HG02938 (cell line): ENCODE data around the gene STARD7.
"Not testable (repeated sequence)": the region's sequence is repeated elsewhere in the genome, so short reads cannot be mapped to it uniquely, and the experiment has no call there.

Source experiments
- ATAC-seq: cut with Tn5 transposase; IDR thresholded peaks from one replicate; pipeline ENCODE4 v1.9.1; 2021; ENCODE audit warnings: mild to moderate bottlenecking, moderate library complexity; ENCODE audit not compliant: unreplicated experiment

Gene STARD7

DNA sequence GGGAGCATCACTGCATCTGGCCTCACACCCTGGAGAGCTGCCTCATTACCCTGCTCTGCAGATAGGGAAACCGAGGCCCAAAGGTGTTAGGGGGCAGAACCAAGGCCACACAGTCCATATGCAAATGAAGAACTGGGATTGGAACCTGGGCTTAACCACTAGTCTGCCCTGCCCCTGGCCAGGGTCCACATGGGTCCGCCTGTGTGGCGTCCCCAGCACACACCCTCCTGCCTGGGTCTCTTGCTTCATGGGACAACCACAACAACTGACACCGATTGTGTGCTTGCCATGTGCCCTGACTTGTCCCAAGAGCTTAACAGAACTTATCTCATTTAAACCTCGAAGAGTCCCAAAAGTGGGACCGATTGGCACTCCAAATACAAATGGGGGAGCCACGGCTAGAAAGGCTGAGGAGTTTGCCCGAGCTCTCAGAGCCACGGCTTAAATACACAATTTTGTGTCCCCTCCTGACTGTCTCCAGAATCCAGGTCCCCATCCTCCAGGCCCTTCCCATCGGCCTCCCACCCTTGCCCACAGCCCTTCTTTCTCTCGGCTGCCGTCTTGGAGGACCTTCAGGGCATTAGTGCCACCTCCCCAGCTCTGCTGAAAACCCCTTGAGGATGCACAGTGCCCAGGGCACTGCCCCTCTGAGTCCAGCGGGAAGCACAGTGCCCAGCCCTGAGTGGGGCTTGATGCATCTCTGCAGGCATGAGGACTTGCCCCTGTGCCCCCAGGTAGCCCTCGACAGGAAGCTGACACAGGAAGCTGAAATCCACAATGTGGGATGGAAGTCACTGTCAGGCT is 57.6 kb downstream of the STARD7 start:
- no peak for ATAC-seq

DNA sequence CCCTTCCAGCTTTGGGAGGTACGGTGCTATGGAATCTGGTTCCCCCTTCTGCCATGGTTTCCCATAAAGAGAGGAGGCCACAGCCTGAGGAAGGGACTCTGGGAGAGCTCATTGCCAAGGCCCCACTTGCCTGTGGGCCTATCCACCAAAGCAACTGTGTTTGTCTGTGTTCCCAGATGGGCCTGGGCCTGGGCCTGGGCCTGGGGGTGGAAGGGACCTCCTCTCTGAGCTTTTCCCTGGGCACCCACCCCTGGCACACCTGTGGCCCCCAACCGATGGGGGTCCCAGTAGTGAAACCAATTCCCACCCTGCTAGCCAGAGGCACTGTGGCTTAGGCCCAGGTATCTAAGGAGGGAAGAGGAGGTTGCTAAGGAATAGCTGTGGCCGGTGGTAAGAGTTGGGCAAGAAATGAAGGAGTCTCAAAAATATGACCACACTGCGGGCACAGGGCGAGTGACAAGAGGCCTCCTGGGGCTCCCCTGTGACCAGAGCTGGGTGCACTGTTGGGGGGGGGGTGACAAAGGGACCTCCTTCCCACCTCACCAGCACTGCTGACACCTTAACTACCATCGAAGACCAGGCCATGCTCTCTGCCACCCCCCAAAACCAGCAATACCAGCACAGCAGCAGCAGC is 58.5 kb downstream of the STARD7 start:
- ATAC-seq: no peak

DNA sequence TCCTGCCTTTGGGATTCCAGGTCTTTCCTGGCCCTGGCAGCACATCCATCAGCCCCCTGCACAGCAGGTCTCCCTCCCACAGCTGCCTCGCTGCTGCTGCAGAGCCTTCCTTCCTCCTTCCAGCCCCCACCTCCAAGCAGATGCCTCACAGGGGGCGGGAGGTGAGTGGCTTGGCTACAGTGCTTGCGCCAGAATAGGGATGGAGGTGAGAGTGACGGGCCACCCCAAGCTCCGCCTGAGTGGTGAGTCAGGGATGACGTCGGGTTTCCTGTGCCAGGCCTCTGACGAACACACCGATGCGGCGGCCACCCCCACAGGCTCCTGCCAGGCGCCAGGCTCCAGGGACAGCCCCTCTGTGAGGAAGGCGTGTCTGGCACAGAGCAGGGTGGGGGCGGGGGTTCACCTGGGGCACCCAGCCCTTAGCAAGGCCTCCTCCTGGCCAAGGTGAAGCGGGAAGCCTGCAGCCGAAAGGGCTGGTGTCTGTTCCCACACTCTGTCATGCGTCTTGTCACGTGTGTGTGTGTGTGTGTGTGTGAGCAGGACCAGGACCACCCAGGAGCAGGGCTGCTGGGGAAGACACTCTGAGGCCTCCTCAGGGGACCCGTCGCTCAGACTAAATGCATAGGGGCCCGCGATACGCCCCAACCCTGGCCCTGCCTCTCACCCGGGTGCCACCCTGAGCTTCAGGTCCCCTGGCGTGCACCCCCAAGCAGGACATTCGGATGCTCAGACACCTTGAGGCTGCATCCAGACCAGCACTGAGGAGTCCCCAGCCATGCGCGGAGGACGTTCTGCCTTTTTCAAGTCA is 60.0 kb downstream of the STARD7 start:
- ATAC-seq: peak; percentile 38

DNA sequence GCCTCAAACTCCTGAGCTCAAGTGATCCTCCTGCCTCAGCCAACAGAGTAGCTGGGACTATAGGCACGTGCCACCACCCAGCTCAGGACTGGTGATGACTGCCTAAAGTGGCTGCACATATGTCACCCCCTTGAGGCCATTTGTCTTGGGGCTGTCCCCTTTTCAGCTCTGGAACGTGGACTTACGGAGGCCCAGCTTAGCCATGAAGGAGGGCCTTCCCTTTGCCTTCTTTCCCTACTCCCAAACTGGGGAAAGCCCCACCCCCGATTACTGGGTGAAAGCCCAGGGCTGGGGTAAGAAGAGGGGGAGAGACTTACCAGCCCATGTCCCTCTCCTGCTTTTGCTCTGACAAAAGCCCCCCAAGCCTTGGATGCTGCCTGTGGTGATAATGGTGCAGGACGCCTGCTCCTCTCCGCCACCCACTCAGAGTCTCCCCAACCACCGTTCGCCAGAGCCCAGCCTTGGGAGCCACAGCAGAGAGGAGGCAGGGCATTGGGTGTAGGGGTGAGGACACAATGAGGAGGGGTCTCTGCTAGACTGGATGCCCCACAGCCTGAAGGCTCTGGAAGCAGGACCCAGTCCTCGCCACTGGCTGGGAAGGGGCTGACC is 60.9 kb downstream of the STARD7 start:
- no peak for ATAC-seq

DNA sequence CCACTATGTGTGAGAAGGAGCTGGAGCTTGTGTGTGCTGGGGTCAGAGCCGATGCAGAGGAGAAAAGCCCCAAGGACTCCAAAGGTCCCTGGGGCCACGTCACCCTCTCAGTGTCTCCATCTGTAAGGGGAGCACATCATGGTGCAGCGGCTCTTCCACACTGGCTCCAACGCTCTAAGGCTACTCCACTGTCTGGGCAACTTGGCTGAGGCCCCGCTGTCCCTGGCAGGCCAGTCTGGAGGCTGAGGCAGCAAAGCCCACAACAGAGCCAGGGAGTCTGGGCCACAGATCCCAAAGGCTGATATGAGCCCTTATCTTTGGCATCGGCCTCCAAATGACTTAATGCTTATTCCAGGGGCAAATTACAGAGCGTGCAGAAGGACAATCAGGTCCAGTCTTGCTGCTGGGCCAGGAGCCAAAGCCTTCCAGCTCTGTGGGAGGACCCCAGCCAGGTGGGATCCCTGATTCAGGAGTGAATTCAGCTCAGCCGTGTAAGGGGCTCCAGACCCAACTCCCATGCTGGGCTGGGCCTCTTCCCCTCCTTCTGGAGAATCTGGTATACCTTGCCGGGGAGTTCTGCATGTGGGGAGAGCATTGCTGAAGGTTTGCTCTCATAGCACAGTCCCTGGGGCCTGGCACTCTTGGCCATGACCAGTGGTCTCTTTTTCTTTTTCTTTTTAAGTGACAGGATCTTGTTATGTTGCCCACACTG is 61.6 kb downstream of the STARD7 start:
- no peak for ATAC-seq

DNA sequence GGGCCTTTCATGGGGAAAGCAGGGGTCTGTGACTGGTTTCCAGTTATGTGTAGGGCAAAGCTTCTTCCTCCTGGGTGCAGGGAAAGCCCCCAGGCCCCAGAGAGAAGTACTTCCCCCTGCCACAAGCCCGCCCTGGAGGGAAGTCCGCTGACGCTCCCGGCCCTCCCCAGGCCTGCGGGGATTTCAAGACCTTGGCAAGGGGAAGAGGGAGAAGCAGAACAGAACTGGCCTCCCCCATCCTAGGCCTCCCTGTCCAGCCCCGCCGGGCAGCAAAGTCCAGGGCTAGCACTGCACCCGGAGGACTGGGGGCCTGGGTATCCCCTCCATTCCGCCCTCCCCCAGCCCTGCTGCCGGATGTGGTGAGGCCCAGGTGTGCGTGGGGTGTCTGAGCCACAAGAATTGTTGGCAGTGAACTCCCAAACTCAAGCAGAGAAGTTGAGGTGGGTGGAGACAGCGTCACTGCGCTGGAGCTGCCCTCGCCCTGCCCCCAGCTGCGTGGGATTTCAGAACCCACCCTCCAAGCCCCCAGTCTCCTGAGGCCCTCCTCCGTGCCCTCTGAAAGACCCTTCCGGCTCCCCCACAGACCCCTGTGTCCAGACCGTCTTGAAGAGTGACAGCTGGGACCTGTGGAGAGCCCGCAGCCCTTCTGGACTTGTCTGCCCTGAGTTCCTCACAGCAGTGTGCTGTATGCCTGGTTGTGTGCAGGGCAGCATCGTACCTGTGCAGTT is 62.3 kb downstream of the STARD7 start:
- ATAC-seq: peak; percentile 32

DNA sequence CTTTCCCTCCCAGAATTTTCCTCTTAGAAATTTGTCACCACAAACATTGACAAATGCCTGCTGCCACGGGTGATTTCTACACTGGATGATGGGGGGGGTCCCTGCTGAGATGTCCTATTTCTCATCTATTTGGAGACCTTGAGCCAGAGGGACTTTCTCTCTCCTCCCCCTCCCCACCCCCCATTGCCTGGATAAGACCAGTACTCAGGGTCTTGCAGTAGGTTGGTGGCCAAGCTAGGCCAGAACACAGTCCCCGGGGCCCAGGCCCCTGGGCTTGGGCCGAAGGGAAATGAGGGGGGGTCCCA is 62.8 kb downstream of the STARD7 start:
- ATAC-seq: no peak

DNA sequence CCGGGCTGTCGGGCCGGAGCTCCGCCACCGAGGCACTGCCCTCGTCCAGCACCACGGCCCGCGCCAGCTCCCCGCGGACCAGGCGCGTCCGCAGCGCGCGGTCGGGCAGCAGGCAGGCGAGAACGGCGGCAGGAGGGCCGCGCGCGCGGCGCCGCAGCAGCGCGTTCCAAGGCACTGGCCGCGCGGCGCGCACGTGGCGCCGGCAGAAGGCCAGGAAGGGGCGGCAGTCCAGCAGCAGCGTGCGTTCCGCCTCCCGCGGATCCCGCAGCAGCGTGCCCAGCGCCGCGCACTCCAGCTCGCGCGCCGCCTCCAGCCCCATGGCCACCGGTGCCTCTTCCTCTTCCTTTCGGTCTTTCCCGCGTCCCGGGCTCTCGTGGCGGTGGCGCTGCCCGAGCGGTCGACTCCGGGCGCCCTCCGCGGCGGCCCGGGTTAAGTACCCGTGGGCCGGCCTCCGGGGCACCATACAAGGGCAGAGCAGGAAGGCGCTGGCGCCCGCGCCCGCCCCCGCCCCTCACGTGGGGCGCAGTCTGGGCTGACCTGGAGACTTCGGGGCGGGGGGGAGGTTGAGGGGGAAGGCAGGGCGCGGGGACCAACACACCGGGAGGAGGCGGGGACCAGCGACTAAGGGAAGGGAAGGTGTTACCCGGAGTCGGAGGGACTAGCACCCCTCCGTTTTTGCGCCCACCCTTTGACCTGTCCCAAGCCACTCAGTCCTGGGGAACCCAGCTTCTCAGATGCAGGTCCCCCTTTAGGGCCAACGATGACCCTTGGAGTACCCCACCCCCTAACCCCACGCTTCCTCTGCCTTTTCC is 63.4 kb downstream of the STARD7 start, which contains the start of gene DUSP2:
TSS of gene DUSP2 (minus strand) at position 405 of the 812 bp plus-strand sequence. CDS start at position 319, 86 bp downstream.
- peak; percentile 40 for ATAC-seq

DNA sequence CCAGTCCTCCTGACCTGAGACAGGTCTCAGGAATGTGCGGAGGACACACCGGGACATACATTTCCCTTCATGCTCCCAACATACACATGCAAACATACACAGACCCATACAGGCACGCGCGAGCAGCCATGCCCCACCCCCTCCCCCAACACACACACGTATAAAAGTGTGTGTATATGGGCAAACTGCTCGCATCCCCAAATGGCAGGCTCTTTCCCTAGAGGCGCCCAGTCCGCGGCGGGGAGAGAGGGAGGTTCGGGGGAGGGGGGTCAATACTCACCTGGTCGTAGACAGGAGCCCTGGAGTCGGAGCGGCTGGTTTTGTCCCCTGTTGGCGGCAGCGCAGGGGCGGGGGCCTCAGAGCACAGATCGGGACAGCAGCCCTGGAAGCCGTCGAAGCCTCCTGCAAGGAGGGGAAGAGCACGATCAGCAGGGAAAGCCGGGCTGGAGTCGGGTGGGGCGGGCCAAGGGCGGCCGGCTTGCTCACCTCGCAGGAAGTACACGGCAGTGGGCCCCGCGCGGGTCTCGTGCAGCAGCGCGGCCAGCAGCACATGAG is 64.1 kb downstream of the STARD7 start:
- no peak for ATAC-seq

DNA sequence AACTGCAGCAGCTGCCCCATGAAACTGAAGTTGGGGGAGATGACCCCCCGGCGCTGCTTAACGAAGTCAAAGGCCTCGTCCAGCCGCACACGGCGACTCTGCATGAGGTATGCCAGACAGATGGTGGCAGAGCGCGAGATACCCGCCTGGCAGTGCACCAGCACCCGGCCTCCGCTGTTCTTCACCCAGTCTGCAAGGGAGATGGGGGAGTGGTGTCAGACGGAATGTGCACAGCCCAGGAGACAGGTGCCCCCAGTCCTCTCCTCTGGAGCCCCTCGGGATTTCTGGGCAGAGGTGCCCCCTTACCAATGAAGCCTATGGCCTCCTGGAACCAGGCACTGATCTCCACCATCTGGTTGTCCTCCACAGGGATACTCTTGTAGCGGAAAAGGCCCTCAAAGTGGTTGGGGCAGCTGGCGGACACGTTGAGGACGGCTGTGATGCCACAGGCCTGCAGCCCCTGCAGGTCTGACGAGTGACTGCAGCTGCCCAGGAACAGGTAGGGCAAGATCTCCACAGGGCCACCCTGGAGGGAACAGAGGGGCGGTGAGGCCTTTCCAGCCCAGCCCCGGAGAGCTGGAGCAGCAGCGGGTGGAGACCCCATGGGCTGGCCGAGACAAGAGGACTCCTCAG is 64.7 kb downstream of the STARD7 start:
- no peak for ATAC-seq

DNA sequence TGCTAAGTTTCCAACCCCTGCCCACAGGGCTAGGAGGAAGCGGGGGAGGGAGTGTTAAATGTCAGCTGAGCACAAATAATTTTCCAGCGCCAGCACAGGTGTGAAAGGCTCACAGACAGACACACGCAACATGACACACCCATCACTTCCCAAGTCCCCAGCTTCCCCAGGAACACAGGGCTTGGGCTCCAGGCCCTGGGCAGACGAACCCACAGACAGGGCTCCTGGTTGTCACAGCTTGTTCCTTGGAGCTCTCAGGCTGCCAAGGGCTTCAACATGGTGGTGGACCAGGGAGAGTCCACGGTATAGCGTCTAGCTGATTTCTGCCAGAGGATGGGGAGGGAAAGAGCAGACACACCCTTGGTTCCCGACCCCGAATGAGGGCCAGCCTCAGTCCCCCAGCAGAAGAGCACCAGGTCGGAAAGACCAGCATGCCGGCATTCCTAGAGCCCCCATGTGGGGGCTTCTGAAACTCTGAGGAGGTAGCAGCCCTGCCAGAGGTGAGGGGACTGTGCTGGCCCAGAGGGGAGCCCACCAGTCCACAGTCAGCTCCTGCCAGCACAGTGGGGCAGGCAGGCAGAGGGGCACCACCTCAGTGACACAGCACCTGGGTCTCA is 65.3 kb downstream of the STARD7 start:
- ATAC-seq: no peak

DNA sequence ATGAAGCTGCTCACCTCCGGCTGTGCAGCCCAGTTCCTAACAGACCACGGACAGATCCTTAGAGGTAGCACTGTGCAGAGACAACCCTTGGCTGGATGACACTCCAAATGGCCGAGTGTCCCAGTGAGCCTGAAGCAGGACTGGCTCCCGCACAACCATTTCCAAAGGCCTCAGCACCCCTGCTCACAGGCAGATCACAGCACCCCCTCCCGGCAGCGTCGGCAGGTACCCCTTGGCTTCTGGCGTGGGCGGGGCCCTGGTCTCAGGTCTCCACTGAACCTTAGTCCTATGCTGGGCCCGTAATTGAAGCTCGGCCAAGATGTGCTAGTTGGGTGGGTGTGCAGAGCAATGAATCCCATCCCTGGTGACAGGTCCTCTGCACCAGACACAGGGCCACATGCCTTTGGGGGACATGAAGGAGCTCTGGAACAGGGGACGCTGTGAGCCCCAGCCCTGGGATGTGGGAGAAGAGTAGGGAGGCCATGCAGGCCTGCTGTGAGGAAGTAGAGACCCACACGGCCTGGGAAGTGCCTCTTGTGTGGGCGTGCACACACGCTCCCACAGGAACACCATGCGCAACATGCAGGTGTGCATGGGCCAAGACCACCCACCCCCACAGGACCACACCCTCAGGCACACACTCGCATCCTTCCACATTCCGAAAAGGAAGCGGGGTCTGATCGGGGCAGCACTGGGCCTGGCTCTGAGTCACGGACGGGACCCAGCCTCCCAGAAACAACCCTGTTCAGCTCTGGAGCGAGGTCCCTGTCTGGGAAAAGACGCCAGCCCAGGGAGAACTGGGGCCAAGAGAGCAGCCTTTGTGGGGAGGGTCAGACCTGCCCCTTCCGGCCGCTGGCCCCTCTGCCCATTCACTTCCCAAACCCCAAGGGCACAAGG is 66.2 kb downstream of the STARD7 start:
- no peak for ATAC-seq

DNA sequence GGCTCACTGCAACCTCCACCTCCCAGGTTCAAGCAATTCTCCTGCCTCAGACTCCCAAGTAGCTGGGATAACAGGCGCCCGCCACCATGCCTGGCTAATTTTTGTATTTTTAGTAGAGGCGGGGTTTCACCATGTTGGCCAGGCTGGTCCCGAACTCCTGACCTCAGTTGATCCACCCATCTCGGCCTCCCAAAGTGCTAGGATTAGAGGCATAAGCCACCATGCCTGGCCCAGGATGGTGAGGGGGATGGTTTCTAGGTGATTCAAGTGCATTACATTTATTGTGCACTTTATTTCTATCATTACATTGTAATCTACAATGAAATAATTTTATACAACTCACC is 67.0 kb downstream of the STARD7 start:
- ATAC-seq: not testable (repeated sequence)

DNA sequence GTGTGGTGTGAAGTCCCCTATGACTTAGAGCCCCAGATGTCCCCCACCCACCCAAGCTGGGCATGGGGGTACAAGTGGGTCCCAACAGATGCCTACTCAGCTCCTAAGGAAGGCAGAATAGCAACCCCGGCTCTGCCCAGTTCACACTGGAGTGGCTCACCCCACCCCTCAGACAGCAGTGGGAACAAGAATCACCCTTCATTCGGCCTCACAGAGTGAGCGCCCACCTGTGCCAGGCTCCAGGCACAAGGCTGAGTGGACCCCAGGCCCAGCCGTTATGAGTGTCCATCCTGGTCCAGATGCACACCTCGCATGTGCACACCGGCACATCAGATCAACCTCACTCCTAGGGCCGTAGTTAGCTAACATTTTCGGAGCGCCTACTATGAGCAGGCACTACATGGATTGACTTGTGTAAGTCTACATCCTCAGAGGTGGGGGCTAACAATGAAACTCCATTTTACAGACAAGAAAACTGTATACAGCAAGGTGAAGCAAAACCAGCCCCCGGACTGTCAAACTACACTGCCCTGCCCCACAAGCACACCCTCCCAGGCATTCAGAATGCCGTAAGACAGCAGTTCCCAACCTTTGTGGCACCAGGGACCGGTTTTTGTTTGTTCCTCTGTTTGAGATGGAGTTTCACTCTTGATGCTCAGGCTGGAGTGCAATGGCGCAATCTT is 67.5 kb downstream of the STARD7 start:
- ATAC-seq: no peak

DNA sequence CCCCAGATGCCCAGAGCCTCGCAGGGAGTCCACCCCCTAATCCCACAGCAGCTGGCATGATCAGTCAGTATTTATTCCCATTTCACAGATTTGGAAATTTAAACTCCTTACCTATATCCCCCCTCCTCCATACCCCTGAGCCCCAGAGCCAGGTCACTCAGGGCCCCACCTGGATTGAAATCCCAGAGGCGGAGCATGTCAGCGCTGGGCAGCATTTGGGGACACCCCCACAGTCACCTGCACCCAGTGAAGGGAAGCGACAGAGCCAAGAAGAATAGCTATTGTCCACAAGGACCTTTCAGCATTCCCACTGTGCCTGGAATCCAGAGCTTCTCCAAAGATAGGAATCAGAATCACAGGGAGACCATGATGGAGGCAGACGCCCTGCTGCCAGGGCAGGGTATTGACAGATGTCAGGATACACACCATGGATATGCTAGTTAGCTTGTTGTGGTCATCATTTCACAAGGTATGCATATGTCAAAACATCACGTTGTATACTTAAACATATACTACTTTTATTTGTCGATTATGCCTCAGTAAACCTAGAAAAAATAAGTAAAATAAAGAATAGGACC is 69.4 kb downstream of the STARD7 start:
- no peak for ATAC-seq
